ENCODE results near the gene COX8A.

- TF ChIP-seq POLR2A (IDR thresholded peaks at IDR 0.05) (no peak), CTCF (IDR thresholded peaks at IDR 0.05 in 8 of 11, conservative IDR thresholded peaks at IDR 0.05 in 3 of 11) (no peak), POLR2AphosphoS5 (IDR thresholded peaks at IDR 0.05) (no peak)
Observed at GRCh38 chr11:64010783-64011182, 36.4 kb downstream of the COX8A start.
